ENCODE results near the gene PLA2G12A. TPM values are rescaled to one million over a fixed set of nuclear protein-coding genes. Genes with fewer than 3 reads are reported as not detected.

PLA2G12A gene
- total RNA-seq, 6 donors from 2014 or later = 8.4 to 34.2 (median 24.1) TPM

- TF ChIP-seq EP300 (IDR thresholded peaks at IDR 0.05) (no peak), POLR2AphosphoS5 (IDR thresholded peaks at IDR 0.05) (no peak), CTCF (IDR thresholded peaks at IDR 0.05) (no peak), POLR2A (IDR thresholded peaks at IDR 0.05) (no peak)
- WGBS, 2 donors = 86 to 90% methylated on average over 1 of the region's 1 CpG
- H3K4me3 ChIP-seq = no peak overlapping the region
- H3K27ac ChIP-seq = no peak overlapping the region
- peaks cover 0 to 25% (median 13%) of the 10 kb centered on the region in 4 donors for H3K36me3 ChIP-seq
- ATAC-seq (ENCODE audit: low FRiP score in 2 of 2) (no peak), DNase-seq (no peak)
- no peaks in the 10 kb centered on the region for H3K9me3 ChIP-seq
- peaks cover 9 to 16% (median 13%) of the 10 kb centered on the region in 4 donors for H3K4me1 ChIP-seq
- H3K27me3 ChIP-seq = no peaks in the 10 kb centered on the region
Measured at GRCh38 chr4:109698656-109699055, 31.2 kb downstream of the PLA2G12A start.

- no peaks in the 10 kb centered on the region for H3K9me3 ChIP-seq
- ATAC-seq (ENCODE audit: low FRiP score in 2 of 2) (no peak), DNase-seq (no peak)
- no peak for TF ChIP-seq POLR2AphosphoS5 (IDR thresholded peaks at IDR 0.05)
- no peak for TF ChIP-seq CTCF (IDR thresholded peaks at IDR 0.05)
- no peak for TF ChIP-seq POLR2A (IDR thresholded peaks at IDR 0.05)
- TF ChIP-seq EP300 (IDR thresholded peaks at IDR 0.05) = no peak
- H3K4me3 ChIP-seq = no peak overlapping the region
- H3K4me1 ChIP-seq = no peaks in the 10 kb centered on the region
- no peak overlapping the region for H3K27ac ChIP-seq
- 94 to 95% methylated on average over 1 of the region's 1 CpG for WGBS, 2 donors
- H3K36me3 ChIP-seq = peaks cover 0 to 59% (median 32%) of the 10 kb centered on the region in 4 donors
- H3K27me3 ChIP-seq = no peaks in the 10 kb centered on the region
Measured at GRCh38 chr4:109691411-109691920, 38.4 kb downstream of the PLA2G12A start.

GRCh38 chr4:109690690-109691410 is 39.0 kb downstream of the PLA2G12A start:
- H3K4me3 ChIP-seq = no peak overlapping the region
- no peak for DNase-seq
- 83 to 87% methylated on average over 6 of the region's 6 CpGs for WGBS, 2 donors
- H3K9me3 ChIP-seq = no peaks in the 10 kb centered on the region
- TF ChIP-seq POLR2A (IDR thresholded peaks at IDR 0.05) (no peak), CTCF (IDR thresholded peaks at IDR 0.05) (no peak), POLR2AphosphoS5 (IDR thresholded peaks at IDR 0.05) (no peak), EP300 (IDR thresholded peaks at IDR 0.05) (no peak)
- no peak overlapping the region for H3K27ac ChIP-seq
- no peaks in the 10 kb centered on the region for H3K27me3 ChIP-seq
- ATAC-seq (ENCODE audit: low FRiP score in 2 of 2) = no peak
- no peaks in the 10 kb centered on the region for H3K4me1 ChIP-seq
- peaks cover 0 to 58% (median 31%) of the 10 kb centered on the region in 4 donors for H3K36me3 ChIP-seq

- Histone ChIP-seq H3K27ac (no peak overlapping the region), H3K36me3 (peaks cover 0 to 21% (median 0%) of the 10 kb centered on the region in 4 donors), H3K4me3 (no peak overlapping the region), H3K27me3 (no peaks in the 10 kb centered on the region), H3K9me3 (no peaks in the 10 kb centered on the region), H3K4me1 (no peaks in the 10 kb centered on the region)
- TF ChIP-seq POLR2AphosphoS5 (IDR thresholded peaks at IDR 0.05) (no peak), POLR2A (IDR thresholded peaks at IDR 0.05) (no peak), EP300 (IDR thresholded peaks at IDR 0.05) (no peak)
- ATAC-seq (ENCODE audit: low FRiP score in 2 of 2) (no peak), DNase-seq (no peak)
Measured at GRCh38 chr4:109684727-109685126, 45.1 kb downstream of the PLA2G12A start.

GRCh38 chr4:109683621-109684253 is 46.1 kb downstream of the PLA2G12A start:
- H3K9me3 ChIP-seq = peaks cover 0 to 3% (median 0%) of the 10 kb centered on the region in 4 donors
- H3K36me3 ChIP-seq = peaks cover 0 to 13% (median 0%) of the 10 kb centered on the region in 4 donors
- H3K27ac ChIP-seq = no peak overlapping the region
- DNase-seq = no peak
- no peak for TF ChIP-seq EP300 (IDR thresholded peaks at IDR 0.05)
- TF ChIP-seq POLR2AphosphoS5 (IDR thresholded peaks at IDR 0.05) = no peak
- TF ChIP-seq POLR2A (IDR thresholded peaks at IDR 0.05) = no peak
- TF ChIP-seq CTCF (IDR thresholded peaks at IDR 0.05) = no peak
- H3K4me1 ChIP-seq = no peaks in the 10 kb centered on the region
- ATAC-seq (ENCODE audit: low FRiP score in 2 of 2) = no peak
- WGBS, 2 donors = 88 to 93% methylated on average over 6 of the region's 6 CpGs
- no peak overlapping the region for H3K4me3 ChIP-seq
- no peaks in the 10 kb centered on the region for H3K27me3 ChIP-seq

Data from upper lobe of left lung (tissue), 6 donors.